Mammary epithelial cell (primary cell): ENCODE results near the gene RNF220.

Source experiments
- CTCF ChIP-seq, 2 donors: IDR thresholded peaks in 1 of 2; conservative IDR thresholded peaks in 1 of 2; 2 replicates each; pipeline ENCODE4 v1.5.1; 2011 to 2012; ENCODE audit warnings: inconsistent platforms in 2 of 2, low read length in 2 of 2, mild to moderate bottlenecking in 2 of 2, control low read depth in 1 of 2, low read depth in 1 of 2; ENCODE audit not compliant: insufficient read depth in 1 of 2; ENCODE audit errors: extremely low read depth in 1 of 2
- EZH2 ChIP-seq: IDR thresholded peaks from 2 replicates; pipeline ENCODE4 v1.6.1; 2012; ENCODE audit warnings: low read length, inconsistent platforms, borderline replicate concordance

GRCh38 chr1:44515416-44515815 lies 110.4 kb downstream of the RNF220 start:
- TF ChIP-seq CTCF (conservative IDR thresholded peaks at IDR 0.05 in 1 of 2, IDR thresholded peaks at IDR 0.05 in 1 of 2; ENCODE audit: extremely low read depth in 1 of 2, insufficient read depth in 1 of 2, low read depth in 1 of 2, low read length in 2 of 2) (no peak), EZH2 (no peak)
